Mesothelial cell of epicardium (in vitro differentiated cells): Measurements from ENCODE around the gene FBXL14. TPM values are rescaled to one million over a fixed set of nuclear protein-coding genes. Genes with fewer than 3 reads are reported as not detected.

ENCODE experiments used
- DNase-seq, 2 experiments: peaks; one replicate each; pipeline ENCODE4 v3.0.0; 2021; ENCODE audit warnings: low spot score in 2 of 2; ENCODE audit not compliant: unreplicated experiment in 2 of 2
- H3K27ac Mint-ChIP-seq: 2 replicates; pipeline ENCODE4 v1.8.0; 2021; ENCODE audit warnings: mixed read lengths
- H3K27me3 Mint-ChIP-seq: 2 replicates; pipeline ENCODE4 v1.8.0; 2021; ENCODE audit warnings: low read depth, mixed read lengths
- H3K36me3 Mint-ChIP-seq: 2 replicates; pipeline ENCODE4 v1.8.0; 2021; ENCODE audit warnings: mixed read lengths
- H3K4me1 Mint-ChIP-seq: 2 replicates; pipeline ENCODE4 v1.8.0; 2021; ENCODE audit warnings: mixed read lengths
- H3K4me3 Mint-ChIP-seq: 2 replicates; pipeline ENCODE4 v1.8.0; 2021; ENCODE audit warnings: mild to moderate bottlenecking, moderate library complexity, mixed read lengths
- H3K9me3 Mint-ChIP-seq: 2 replicates; pipeline ENCODE4 v1.8.0; 2021; ENCODE audit warnings: mixed read lengths
- total RNA-seq: library from RNA; stranded (reverse); gene quantifications from 3 replicates; pipeline ENCODE4 v1.2.1, GENCODE V29; 2021
- TF ChIP-seq, protein P1 (sequence below): fragments of 200-600 bp; sonication (generic); IDR thresholded peaks from one replicate; pipeline ENCODE4 v1.5.0; 2021; ENCODE audit warnings: antibody characterized with exemption; ENCODE audit not compliant: unreplicated experiment

FBXL14 gene
- total RNA-seq, 1 donor from 2014 or later, result 14.8 TPM

DNA sequence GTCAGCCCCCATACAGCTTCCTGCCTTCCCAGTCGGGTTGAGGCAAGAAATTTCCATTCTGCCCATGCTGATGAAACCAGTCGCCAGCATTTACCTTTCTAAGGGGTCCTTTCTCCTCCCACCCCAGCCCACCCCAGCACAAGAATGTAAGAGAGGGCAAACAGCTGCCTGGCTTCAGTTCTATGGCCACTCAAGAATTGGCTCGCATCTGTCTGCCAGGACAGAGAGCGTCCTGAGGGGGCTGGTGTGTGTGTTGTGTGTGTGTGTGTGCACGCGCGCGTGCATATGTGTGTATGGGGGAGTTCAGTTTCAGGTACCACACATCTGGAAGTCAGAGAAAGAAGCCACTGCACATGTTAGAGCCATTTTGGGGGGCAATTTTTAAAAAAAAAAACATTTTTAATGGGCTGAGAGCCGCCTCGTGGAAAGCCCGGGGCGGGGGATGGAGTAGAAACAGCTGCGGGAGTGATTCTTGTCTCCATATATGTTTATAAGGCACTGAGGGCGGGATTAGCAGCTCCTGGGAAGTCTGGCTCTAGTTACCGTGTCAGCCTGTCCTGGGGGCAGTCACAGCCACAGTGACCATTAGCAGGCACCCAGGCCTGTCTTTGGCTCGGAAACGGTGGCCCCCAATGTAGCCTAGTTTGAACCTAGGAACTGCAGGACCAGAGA is 34.4 kb upstream of the FBXL14 start, which contains the start of gene WNT5B:
TSS of gene WNT5B (plus strand) at position 566 of the 672 bp plus-strand sequence. CDS start 2,124 bp downstream, outside the sequence.
- DNase-seq, result no peak
- Mint-ChIP-seq H3K4me3 (peak within 1 kb of the TSS; percentile 68), H3K27me3 (peaks cover 13% of the 10 kb centered on the region), H3K4me1 (peaks cover 62% of the 10 kb centered on the region), H3K36me3 (peaks cover 3% of the 10 kb centered on the region), H3K9me3 (no peaks in the 10 kb centered on the region), H3K27ac (peak within 1 kb of the TSS; percentile 93)
- TF ChIP-seq, protein P1, sequence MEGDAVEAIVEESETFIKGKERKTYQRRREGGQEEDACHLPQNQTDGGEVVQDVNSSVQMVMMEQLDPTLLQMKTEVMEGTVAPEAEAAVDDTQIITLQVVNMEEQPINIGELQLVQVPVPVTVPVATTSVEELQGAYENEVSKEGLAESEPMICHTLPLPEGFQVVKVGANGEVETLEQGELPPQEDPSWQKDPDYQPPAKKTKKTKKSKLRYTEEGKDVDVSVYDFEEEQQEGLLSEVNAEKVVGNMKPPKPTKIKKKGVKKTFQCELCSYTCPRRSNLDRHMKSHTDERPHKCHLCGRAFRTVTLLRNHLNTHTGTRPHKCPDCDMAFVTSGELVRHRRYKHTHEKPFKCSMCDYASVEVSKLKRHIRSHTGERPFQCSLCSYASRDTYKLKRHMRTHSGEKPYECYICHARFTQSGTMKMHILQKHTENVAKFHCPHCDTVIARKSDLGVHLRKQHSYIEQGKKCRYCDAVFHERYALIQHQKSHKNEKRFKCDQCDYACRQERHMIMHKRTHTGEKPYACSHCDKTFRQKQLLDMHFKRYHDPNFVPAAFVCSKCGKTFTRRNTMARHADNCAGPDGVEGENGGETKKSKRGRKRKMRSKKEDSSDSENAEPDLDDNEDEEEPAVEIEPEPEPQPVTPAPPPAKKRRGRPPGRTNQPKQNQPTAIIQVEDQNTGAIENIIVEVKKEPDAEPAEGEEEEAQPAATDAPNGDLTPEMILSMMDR, result no peak

DNA sequence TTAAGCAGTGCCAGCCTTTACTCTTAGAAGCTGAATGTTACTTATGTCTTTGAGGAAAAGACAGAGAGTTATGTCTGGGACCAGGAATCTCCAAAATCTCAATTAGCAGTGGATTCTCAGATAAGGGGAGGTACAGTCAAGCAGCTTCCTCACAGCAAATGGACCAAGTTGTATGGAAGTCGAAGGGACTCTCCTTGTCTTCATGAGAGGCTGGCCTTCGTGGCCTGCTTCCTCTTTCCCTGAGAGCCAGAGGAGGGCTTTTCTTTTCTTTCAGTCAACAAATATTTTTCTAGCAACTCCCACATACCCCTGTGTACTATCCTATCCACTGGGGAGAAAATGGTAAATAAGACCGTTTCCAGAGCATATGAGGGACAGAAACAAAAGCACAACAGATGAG is 28.0 kb upstream of the FBXL14 start:
- H3K36me3 Mint-ChIP-seq, result no peaks in the 10 kb centered on the region

DNA sequence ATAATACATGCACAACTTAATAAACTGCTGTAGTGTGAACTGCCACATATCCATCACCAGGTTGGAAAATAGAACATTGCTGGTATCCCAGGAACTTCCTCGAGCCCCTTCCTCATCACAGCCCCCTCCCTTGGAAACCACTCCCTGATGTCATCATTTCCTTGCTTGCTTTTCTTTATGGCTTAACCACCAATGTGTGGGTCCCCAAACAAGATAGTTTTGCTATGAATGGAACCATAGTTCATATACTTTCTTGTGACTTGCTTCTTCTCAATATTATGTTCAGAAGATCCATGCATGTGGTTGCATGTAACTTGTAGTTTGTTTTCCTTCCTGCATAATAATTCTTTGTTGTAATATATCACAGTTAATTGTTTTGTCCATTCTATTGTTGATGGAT is 25.7 kb upstream of the FBXL14 start:
- no peaks in the 10 kb centered on the region for H3K36me3 Mint-ChIP-seq
- no peak for DNase-seq
- H3K27me3 Mint-ChIP-seq, result no peaks in the 10 kb centered on the region
- peaks cover 19% of the 10 kb centered on the region for H3K4me1 Mint-ChIP-seq
- no peak overlapping the region for H3K4me3 Mint-ChIP-seq
- H3K9me3 Mint-ChIP-seq, result no peaks in the 10 kb centered on the region
- TF ChIP-seq, protein P1, result no peak
- no peak overlapping the region for H3K27ac Mint-ChIP-seq

More for the DNA sequence above, 28.0 kb upstream of the FBXL14 start:
- Mint-ChIP-seq H3K9me3 (no peaks in the 10 kb centered on the region), H3K4me1 (peaks cover 33% of the 10 kb centered on the region), H3K27me3 (no peaks in the 10 kb centered on the region), H3K4me3 (no peak overlapping the region), H3K27ac (peak overlapping the region; percentile 28)
- TF ChIP-seq, protein P1, result no peak
- DNase-seq, result no peak

DNA sequence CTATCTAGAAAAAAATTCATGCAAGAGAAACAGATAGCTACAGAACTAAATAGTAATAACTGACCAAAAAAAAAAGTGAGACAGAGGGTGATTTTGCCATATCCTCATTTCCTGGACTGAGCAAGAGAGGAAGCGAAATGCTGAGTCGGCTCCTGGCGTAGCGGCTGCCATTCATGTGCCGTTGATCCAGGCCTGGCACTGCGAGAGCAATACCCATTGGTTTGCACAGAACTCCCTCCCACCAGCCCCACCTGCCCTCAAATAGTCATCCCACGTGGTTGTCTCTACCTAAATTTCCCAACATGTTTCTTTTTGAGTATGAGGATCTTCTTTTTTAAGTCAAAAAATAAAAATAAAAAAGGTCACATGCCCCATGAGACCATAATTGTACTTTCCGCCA is 25.2 kb upstream of the FBXL14 start:
- DNase-seq, result no peak
- no peaks in the 10 kb centered on the region for H3K27me3 Mint-ChIP-seq
- TF ChIP-seq, protein P1, result no peak
- no peaks in the 10 kb centered on the region for H3K9me3 Mint-ChIP-seq
- no peaks in the 10 kb centered on the region for H3K36me3 Mint-ChIP-seq
- H3K4me1 Mint-ChIP-seq, result peaks cover 14% of the 10 kb centered on the region
- H3K27ac Mint-ChIP-seq, result no peak overlapping the region
- no peak overlapping the region for H3K4me3 Mint-ChIP-seq

DNA sequence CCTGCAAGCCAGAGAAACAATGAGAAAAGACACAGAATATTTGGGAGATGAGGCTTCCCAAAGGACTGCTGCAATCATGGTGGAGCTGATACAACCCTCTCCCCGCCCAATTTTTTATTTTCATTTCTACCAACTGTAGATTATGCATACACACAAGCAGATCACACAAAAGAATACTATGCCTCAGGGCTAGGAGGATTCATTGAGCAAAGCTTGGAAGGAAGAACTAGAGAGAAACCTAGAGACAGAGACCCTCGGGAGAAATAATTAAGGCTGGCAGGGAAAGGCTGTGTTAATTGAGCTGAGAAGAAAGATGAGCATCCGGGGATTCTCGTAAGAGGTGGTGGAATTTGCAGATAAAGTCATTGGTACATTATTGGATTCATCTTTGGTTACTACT is 24.8 kb upstream of the FBXL14 start:
- Mint-ChIP-seq H3K36me3 (no peaks in the 10 kb centered on the region), H3K27me3 (no peaks in the 10 kb centered on the region), H3K27ac (no peak overlapping the region), H3K4me3 (no peak overlapping the region), H3K9me3 (no peaks in the 10 kb centered on the region), H3K4me1 (peaks cover 11% of the 10 kb centered on the region)
- TF ChIP-seq, protein P1, result no peak
- no peak for DNase-seq

DNA sequence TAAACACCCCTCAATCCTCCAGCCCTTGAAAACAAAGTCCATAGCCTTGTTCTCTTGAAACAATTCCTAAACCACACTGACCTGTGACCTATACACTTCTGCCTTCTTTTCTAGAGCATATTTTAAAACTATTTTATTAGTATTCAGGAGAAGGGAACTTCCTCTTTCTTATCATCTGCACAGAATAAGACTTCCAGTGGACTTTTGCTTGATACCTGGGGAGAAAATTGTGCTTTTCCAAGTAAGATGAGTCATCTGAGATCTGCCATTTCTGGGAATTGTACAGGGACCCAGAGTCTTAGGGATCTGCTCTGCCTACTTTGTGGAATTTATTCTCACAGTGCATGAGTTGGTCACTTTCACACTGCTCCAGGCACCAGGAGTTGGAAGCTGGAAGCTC is 24.1 kb upstream of the FBXL14 start:
- Mint-ChIP-seq H3K27ac (no peak overlapping the region), H3K36me3 (no peaks in the 10 kb centered on the region), H3K9me3 (no peaks in the 10 kb centered on the region), H3K4me3 (no peak overlapping the region), H3K27me3 (no peaks in the 10 kb centered on the region), H3K4me1 (peaks cover 11% of the 10 kb centered on the region)
- TF ChIP-seq, protein P1, result no peak
- DNase-seq, result no peak
